HG03558 (cell line): ENCODE measurements around the gene C19orf38.

Source experiments
- ATAC-seq: cut with Tn5 transposase; IDR thresholded peaks from one replicate; pipeline ENCODE4 v1.9.1; 2021; ENCODE audit warnings: moderate number of reproducible peaks; ENCODE audit not compliant: unreplicated experiment; ENCODE audit errors: extremely low read depth

C19orf38 gene, protein sequence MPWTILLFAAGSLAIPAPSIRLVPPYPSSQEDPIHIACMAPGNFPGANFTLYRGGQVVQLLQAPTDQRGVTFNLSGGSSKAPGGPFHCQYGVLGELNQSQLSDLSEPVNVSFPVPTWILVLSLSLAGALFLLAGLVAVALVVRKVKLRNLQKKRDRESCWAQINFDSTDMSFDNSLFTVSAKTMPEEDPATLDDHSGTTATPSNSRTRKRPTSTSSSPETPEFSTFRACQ

DNA sequence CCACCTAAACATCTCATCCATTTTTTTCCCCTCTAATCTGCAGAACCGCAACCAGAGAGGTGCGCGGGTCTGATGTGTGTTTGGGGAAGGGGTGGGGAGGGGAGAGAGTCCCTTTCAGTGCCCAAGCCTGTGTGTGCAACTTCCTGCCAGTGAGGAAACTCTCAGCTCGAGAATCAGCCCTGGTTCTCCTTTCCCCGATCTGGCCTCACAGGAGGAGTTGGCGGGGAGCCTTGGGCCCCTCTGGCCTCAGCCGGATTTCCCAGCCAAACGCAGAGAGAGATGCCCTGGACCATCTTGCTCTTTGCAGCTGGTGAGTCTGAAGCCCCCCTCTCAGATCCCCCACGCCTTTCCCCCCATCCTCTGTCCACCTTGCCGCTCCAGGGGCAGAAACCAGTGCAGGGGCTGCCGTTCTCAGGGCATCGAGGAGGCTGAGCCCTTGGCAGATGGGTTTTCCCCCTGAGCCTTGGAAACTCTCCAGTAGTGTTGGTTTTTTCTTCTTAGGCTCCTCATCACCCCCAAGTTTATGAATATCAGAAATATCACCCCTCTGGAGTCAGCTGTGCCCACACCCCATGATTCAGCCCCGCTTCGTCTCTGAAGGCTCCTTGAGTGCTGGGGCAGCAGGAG lies at the start of gene C19orf38:
TSS of gene C19orf38 (plus strand) at position 186 of the 627 bp plus-strand sequence. CDS start at position 280, 94 bp downstream.
- no peak for ATAC-seq

DNA sequence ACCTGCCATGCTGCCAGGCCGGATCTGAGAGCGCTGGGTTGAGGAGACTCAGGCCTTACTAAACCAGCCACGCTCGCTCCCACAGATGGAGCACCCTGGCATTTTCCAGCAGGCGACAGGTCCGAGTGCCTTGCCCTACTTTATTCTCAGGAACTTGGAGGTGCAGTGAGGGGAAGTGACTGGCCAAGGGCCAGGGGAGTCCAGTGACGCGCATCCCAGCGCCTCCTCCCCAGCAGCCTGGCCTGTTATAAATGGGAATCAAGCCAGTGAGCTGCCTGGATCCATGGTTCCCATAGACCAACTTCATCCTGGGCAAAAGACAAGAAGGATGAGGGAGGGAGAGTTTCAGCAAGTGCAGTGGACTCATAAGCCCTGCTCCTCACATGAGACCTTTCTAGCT lies 47.7 kb upstream of the C19orf38 start:
- ATAC-seq = no peak

DNA sequence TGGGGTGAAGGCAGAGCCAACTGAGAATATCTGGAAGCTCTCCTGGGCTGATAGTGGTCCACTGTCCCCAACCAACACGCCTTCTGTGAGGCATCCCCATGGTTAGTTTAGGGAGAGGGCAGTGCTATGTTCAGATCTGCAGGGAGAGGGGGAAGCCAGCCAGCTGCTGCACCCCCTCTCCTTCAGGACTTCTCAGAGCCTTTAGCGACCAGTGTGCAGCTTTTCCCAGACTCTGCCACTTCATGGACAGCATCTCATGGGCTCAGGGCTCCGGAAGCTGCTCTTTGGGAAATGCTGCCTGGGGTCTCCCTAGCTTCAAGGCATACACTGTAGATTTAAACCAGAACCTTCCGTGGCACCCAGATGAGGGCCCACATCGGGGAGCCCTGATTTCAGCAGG lies 45.7 kb upstream of the C19orf38 start:
- ATAC-seq = no peak

DNA sequence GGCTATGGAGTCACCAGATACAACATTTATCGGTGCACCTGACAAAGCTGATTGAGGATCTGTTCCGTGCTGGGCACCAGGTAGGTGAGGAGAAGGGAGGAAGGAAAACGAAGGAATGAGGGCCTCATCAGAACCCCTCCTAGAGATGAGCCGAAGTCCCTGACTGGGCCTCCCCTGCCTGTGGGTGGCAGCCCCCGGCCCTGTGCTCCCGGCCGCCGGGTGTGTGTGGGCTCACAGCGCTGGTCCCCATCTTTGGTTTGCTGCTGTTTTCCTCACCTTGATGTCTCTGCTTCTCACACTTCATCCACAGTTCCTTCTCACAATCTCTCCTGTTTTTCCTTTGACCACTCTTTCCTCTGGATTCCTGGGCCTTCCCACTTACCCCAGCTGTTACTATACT lies 45.0 kb upstream of the C19orf38 start:
- no peak for ATAC-seq

DNA sequence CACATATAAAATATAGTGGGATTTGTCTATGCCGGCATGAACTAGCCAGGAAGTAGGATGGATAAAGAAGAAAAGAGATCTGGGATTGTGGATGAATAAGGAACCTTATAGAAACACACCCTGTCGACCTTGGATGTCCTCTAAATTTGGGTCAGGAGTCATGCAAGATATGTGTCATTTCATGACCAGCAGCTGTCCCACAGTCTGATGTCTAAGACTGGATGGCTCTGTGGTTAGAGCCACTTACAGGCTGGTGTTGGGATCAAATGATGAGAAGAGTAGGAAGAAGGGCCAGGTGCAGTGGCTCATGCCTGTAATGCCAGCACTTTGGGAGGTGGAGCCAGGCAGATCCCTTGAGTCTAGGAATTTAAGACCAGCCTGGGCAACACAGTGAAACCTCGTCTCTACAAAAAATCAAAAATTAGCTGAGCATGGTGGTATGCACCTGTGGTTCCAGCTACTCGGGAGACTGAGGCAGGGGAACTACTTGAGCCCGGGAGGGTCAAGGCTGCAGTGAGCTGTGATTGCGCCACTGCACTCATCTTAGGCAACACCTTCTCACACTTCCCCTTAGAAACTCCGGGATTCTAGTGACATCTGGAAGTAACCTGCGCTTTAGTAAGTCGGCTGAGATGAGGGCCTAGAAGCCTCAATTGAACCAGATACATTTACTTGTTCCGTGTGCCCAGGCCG lies 43.0 kb upstream of the C19orf38 start:
- no peak for ATAC-seq

DNA sequence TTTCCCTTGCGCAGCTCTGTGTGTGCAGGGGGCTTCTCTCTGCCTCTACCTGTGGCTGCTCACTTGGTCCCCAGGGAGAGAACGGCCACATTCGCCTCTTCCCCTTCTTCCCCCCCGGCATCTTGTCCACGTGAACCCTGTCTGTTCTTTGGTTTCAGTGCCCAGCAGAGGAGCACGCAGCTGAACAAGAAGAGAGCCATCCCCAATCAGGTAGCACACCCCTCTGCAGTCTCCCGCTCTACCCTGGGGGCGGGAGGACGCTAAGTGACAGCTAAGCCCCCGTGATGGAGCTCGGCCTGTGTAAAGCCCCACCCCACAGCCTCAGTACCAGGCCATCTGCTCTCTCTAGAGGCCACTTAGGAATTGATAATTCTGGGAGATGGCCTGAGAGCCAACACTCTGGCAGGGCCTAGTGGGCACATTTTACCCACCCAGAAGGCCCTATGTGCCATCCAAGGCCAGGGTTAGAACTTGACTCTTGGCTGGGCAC lies 42.4 kb upstream of the C19orf38 start:
- no peak for ATAC-seq

DNA sequence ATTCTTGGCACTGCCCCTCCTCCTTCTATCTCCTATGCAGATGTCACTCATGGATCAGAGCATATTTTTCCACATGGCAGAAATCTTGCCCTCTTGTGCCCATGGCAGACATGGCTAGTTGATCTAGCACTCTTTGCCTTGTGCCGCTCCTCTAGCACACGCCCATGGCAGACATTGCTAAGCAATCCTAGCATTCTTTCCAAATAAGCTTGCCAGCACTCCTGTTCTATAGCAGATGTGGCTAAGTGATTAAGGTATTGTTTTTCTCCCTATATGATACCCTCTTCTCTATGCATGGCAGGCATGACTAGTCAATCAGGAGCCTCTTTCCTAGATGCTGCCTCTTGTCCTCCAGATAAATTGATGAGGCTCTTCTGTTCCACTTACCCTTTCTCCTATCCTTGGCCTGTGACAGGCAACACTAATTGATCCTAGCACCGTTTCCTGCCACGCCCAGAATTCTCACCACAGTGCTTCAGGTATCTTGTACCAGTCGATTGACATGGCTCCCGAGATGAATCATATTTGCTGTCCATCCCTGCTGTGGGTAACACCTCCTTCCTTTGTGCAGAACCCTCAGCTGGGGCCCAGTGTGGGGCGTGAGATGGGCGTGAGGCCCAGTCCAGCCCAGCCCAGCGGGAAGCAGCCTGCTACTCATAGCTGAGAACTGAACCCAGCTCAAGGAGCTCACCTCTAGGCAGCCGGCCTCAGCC lies 39.1 kb upstream of the C19orf38 start:
- no peak for ATAC-seq

DNA sequence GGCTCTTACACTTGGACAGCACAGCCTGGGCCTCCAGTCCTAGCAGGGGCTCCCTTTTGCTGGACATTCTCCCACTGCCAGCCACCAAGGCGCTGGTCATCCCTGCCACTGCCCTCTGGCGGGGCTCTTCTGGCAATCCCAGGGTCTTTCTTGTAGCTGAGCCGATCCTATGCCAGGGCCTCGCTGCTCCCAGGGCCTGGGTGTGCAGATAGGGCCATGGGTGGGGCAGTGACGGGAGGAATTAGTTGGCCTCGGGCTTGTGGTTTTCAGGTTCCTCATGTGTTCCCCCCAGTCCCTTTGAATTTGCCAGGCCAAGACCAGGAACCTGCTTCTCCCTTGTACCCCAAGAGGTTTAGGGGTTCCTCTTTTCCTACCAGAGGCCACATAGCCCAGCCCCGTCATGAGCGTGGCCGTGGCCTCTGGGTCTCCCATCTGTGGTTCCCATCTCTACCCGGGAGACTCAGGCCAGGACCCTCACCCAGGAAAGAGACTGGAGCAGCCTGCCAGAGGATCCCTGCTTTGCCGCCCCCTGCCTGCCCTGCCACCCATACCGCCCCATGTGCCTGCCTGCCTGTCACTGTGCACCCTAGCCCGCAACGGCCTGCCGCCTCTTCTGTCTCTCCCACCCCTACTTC lies 38.4 kb upstream of the C19orf38 start:
- ATAC-seq = no peak

DNA sequence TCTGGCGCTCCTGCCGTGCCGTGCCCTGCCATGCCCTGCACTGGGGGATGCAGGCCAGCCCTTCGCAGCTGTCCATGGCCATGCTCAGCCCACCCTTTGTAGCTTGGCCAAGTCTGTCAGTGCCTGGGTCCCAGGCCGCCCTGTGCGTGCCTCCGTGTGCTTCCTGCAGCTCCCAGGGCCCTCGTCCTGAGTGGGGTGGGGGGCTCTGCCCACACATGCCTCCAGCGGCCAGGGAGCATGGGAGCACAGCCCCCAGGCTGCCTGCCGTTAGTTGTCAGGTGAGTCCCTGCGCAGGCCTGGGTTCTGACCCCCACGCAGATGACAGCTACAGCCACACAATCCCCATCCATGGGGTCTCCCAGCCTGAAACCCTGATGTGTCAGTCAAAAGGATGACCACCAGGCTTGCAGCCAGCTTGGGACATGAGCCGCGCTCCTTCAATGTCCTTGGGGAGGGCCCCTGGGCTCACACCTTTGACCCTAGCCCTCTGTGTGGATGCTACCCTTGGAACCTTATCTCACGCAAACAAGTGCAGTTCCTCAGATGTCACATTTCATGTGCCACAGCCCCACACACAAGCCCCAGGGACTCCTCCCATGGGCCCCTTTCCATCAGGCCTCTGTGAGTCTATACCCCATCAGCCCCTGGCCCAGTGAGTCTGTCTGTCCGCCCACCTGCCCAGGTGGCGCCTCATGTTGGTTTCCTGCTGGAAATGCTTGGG lies 36.7 kb upstream of the C19orf38 start:
- ATAC-seq = no peak

DNA sequence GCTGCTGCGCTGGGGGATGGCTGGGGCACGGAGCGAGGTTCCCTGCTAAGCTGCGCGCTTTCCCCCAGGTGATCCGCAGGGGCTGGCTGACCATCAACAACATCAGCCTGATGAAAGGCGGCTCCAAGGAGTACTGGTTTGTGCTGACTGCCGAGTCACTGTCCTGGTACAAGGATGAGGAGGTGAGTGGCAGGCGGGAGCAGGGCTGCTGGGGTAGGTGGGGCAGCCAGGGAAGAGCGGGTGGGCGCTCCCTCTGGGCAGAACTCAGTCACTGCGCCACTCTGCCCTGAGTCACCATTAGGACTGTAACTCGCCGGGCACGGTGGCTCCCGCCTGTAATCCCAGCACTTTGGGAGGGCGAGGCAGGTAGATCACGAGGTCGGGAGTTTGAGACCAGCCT lies 36.0 kb upstream of the C19orf38 start:
- ATAC-seq = no peak

DNA sequence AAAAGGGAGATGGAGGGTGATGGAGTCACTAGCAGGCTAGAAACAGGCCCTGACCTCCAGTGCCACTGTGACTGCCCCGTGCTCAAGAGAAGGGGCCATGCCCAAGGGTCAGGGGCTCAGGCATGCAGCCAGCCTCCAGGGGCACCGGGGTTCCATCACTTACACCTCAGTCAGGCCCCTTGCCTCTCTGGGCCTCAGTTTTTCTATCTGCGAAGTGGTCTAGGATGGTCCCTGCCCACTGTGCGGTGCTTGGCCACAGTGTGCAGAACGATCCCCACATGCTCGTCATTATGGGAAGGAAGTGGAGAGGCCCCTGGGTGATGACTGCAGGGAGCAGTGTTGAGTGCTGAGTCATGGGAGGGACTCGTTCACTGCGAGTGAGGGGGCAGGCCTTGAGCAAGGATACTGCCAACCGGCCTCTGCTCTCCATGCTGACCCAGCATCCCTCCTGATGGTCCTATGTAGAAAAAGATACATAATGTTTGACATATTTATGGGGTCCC lies 35.3 kb upstream of the C19orf38 start:
- ATAC-seq = no peak

DNA sequence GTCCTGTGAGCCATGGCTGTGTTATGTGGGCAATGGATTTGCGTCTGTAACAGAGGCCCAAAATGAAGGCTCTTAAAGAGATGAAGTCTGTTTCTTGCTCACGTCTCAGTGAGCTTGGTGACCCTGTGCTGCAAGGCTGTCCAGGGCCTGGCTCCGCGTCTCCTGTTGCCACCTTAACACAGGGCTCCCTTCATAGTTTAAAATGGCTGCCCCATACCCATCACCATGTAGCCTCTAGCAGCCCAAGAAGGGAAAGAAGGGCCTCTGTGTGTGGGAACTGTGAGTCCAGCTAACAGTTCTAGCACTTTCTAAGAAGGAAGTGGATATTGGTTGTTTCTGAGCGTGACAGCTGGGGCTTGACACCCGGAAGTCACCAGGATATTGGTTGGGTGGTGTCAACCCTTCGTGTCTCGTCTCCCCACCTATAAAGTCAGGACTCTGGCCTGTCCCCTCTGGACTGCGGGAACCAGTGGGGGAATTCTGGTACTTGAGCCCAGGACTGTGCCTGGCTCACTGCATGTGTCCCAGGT lies 33.1 kb upstream of the C19orf38 start:
- ATAC-seq = no peak

DNA sequence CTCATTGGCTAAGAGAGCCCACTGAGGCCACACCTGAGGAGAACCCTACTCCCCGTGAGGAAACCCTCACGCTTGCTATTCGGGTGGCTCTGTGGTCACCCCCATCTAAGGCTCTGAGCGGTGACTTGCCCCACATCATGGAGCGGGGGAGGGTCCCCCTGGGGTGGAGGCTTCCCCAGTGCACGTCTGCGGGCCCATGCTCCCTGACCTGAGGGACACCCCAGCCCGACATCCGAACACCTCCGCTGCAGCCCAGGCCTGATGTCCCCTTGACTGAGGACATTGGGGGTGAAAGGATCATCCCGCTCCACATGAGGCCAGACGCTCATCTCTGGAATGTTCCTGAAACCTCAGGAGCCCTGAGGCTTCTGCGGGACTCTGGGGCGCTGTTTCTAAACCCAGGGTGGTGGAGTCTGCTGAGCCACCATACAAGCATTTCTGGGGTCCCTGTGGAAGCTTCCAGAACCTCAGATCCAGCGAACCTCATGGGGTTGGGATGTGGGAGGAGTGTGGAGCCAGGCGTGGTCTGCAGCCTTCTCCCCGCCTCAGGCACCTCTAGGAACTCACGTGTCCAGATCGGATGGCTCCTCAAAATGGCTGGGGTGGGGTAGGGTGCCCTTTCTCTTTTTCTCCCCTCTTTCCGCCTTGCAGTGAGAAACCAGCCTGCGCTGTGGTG lies 32.1 kb upstream of the C19orf38 start:
- ATAC-seq = no peak

DNA sequence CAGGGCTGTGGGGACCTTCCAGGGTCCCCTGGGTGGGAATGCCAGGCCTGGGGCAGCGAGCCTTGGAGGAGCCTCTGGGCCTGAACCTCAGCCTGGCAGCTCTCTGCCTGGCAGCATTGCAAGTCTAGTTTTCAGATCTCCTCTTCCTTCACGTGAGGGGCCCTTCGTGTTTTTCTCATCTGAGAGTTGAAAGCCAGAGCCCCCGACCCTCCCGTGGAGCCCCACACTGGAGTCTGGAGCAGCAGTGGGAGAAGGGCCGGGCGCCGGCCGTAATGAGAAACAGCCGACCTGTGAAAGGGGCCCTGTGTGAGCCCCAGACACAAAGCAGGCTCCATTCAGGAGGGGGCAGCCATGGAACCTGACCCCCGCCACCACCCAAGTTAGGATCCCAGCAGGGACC lies 31.5 kb upstream of the C19orf38 start:
- no peak for ATAC-seq

DNA sequence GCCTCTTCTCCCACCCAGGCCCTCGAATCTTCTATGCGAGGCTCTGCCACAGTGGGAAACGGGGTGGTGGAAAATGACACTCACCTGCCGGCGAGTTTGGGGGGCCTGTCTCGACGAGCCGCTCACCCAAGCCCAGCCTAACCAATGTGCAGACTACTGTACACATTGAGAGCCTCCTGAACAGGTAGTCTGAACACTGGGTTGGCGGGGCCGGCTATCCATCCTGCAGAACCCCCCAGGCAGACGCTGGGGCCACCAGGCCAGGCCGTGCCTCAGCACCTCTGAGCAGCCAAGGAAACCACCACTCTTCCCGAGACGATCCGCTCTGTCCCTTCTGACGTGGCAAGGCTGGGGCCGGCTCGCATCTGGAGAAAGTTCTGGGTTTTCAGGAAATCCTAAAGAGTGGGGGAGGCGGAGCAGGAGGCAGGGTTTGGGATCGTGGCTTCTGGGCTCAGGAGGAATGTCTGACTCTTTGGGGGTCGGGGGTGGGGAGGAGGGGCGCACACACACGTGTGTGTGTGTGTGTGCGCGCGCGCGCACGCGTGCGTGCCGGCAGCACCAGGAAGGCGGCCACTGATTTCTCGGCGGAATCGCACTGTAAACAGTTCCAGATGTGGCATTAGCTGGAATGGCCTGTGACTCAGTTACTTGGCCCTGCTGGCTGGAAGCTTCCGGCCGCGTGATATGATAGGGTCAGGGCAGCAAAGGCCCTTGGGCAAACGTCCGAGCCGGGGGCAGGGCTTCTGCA lies 30.8 kb upstream of the C19orf38 start:
- ATAC-seq = no peak

DNA sequence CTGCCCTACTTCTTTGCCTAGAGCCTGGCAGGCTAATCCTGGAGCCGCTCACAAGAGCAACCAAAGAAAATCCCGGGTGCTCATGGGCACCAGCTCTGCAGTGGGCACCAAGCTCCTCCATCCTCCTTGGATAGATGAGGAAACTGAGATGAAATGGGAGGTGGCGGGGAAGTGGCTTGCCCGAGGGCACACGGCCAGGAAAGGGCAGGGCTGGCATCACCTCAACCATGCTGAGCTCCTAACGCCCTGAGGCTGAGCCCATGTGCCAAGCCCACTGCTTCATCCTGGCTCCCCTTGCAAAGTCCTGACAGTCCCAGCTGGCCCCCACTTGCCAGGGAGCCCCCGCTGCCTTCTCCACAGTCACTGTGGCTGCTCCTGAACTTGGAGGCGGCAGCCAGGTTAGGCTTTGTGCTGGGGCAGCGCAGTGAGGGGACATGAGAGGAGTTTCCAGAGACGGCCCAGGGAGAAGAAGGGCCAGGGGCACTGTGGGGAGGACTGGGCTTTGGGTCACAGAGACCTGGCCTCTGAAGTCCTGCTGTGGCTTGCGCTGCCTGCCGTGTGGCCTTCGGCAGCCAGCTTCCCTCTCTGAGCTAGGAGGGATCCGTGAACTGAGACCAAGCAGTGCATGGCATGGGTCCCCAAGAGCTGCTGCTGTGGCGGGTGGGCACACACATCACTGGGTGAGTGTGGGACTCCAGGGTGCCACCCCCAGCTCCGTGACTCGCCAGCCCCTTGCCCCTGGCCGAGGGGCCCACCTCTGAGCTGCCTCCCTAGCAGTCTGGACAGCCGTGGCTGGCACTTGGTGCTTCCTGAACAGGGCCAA lies 29.7 kb upstream of the C19orf38 start:
- ATAC-seq = no peak
